Stimulated activated naive B cell treated with anti-CD40 and anti-IgM and Interleukin-4, amounts not matched to agents 10 μg/mL and 1 μg/mL and 100 μg/mL, for 72 hours (primary cell): ENCODE measurements around the gene RABGAP1.

Experiments used
- ATAC-seq, 2 donors: fragments of 150-1000 bp; cut with Tn5 transposase; replicated peaks; 2 replicates each; pipeline ENCODE4 v1.10.0; 2021; ENCODE audit warnings: moderate library complexity in 1 of 2
- DNase-seq: peaks from one replicate; pipeline ENCODE4 v3.0.0; 2021
- H3K27ac Mint-ChIP-seq: one replicate; pipeline ENCODE4 v1.8.0; 2022; ENCODE audit warnings: mild to moderate bottlenecking, mixed read lengths
- H3K27me3 Mint-ChIP-seq, 2 donors: one replicate each; pipeline ENCODE4 v1.8.0; 2022; ENCODE audit warnings: mixed read lengths in 2 of 2
- H3K36me3 Mint-ChIP-seq, 2 donors: one replicate each; pipeline ENCODE4 v1.8.0; 2022; ENCODE audit warnings: mixed read lengths in 2 of 2, mild to moderate bottlenecking in 1 of 2
- H3K4me1 Mint-ChIP-seq, 2 donors: one replicate each; pipeline ENCODE4 v1.8.0; 2022; ENCODE audit warnings: mixed read lengths in 2 of 2, mild to moderate bottlenecking in 1 of 2
- H3K4me3 Mint-ChIP-seq, 2 donors: one replicate each; pipeline ENCODE4 v1.8.0; 2022; ENCODE audit warnings: mild to moderate bottlenecking in 2 of 2, mixed read lengths in 2 of 2, moderate library complexity in 1 of 2
- H3K9me3 Mint-ChIP-seq, 2 donors: one replicate each; pipeline ENCODE4 v1.8.0; 2022; ENCODE audit warnings: mixed read lengths in 2 of 2, mild to moderate bottlenecking in 1 of 2

RABGAP1 gene

DNA sequence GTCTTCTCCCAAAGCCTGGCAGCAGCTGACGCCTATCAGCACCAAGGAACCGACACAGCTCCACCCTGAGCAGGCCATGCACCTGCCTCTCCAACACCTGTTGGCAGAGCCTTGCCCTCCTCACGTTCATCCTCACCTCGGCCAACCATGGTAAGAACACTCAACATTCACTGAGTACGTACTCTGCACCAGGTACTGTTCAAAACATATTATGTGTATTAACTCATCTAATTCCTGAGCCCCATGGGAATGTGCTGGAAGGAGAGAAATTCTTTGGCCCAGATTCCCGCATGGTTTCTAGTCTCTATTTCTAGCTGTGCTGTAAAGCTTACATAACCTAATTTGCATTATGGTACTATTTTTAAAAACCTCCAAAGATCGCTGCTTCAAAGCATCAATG, 178.7 kb downstream of the RABGAP1 start:
- Mint-ChIP-seq H3K27me3 (no peaks in the 10 kb centered on the region), H3K36me3 (peaks cover 36 to 51% of the 10 kb centered on the region in 2 donors), H3K27ac (peak overlapping the region; percentile 39), H3K4me1 (peaks cover 9 to 13% of the 10 kb centered on the region in 2 donors), H3K4me3 (peak overlapping the region in 1 of 2 donors; percentile 8), H3K9me3 (no peaks in the 10 kb centered on the region)
- ATAC-seq (no peak), DNase-seq (no peak)

DNA sequence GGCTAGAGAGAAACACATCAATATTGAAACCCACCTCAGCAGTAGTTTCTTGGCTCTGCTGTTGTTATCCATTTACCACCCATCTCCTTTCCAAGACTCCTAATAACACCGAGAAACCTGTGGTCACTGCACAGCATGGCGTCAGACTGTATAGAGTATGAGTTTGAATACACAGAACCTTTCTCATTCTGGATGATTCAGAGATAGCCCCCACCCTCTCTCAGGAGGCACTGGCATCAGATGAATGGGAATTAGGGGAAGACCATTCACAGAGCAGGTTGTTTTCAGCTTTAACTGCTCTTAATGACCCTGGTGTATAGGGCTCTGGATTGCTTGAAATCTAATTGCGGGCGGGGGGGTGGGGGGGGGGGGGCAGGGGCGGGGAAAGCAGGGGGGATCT, 179.3 kb downstream of the RABGAP1 start:
- H3K9me3 Mint-ChIP-seq, result no peaks in the 10 kb centered on the region
- ATAC-seq (no peak), DNase-seq (no peak)
- peaks cover 30 to 46% of the 10 kb centered on the region in 2 donors for H3K36me3 Mint-ChIP-seq
- no peaks in the 10 kb centered on the region for H3K27me3 Mint-ChIP-seq
- H3K4me3 Mint-ChIP-seq, result no peak overlapping the region
- H3K27ac Mint-ChIP-seq, result no peak overlapping the region
- H3K4me1 Mint-ChIP-seq, result peaks cover 9% of the 10 kb centered on the region in 2 donors

DNA sequence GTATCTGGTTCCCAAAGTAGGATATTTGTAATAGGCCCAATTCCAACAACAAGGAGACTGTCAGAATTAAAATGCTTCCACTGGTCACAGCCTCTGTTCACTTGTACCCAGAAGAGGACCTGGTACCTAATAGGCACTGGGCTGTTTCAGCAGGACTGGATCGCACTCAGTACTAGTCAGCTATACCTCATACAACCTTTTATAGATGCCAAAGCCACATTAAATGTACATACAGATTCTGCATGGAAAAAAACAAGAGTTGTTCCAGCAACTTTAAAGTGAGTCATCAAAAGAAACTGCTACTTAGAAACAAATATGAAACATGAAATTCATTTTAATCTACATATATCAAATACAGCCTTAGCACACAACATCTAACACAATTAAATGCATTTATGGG, 180.1 kb downstream of the RABGAP1 start:
- Mint-ChIP-seq H3K4me3 (no peak overlapping the region), H3K27me3 (no peaks in the 10 kb centered on the region), H3K4me1 (peaks cover 9% of the 10 kb centered on the region in 2 donors), H3K27ac (no peak overlapping the region), H3K36me3 (peaks cover 24 to 38% of the 10 kb centered on the region in 2 donors), H3K9me3 (no peaks in the 10 kb centered on the region)
- DNase-seq, result no peak
- ATAC-seq, result no peak

DNA sequence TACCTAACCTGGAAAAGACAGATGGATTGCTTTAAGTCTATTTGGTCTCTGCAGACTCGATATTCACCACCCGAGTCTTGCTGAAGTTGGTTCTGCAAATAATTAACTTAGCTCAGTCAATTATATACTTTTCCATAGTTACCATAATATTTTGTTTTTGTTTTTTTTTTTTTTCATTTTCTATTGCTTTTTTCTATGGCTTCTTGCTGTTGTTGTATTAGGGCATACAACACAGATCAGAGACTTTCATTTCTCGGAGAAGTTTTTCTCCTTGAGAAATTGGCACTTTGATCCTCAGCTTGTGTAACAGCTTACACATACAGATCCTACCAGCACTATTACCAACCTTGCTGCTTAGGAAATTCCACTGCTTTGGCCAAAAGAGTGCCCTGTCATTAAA, 180.6 kb downstream of the RABGAP1 start:
- DNase-seq (no peak), ATAC-seq (no peak)
- H3K27ac Mint-ChIP-seq, result no peak overlapping the region
- no peaks in the 10 kb centered on the region for H3K9me3 Mint-ChIP-seq
- no peak overlapping the region for H3K4me3 Mint-ChIP-seq
- H3K27me3 Mint-ChIP-seq, result no peaks in the 10 kb centered on the region
- peaks cover 24 to 38% of the 10 kb centered on the region in 2 donors for H3K36me3 Mint-ChIP-seq
- peaks cover 9 to 13% of the 10 kb centered on the region in 2 donors for H3K4me1 Mint-ChIP-seq

DNA sequence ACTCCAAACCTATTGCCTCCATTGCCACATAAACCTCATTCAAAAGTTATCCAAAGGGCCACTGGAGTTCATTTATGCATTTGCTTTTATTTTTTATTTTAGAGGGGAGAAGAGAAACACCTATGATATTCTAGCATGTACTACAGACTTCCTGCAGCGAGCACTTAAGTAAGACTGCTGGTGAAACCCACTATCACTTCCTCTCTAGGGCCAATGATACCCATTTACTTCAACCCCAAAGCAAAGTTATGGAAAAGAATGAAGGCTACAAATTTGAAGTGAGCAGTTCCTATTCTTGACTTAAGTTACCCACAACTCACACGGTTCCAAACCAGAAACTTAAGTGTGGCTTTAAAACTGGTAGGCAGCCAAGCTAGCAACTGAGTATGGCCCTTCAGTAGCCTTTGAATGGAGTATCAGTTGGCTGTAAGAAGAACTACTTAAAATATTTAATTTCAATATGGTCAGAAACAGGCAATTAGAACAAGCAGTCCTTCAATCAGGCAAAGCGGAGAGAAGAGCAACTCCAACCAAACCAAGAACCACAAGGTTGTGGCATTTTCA, 186.8 kb downstream of the RABGAP1 start:
- H3K27me3 Mint-ChIP-seq, result no peaks in the 10 kb centered on the region
- peaks cover 27 to 41% of the 10 kb centered on the region in 2 donors for H3K36me3 Mint-ChIP-seq
- no peaks in the 10 kb centered on the region for H3K9me3 Mint-ChIP-seq
- no peak overlapping the region for H3K4me3 Mint-ChIP-seq
- no peak for DNase-seq
- peak; percentile 31 to 65 for ATAC-seq
- no peak overlapping the region for H3K27ac Mint-ChIP-seq
- peaks cover 12 to 34% of the 10 kb centered on the region in 2 donors for H3K4me1 Mint-ChIP-seq

DNA sequence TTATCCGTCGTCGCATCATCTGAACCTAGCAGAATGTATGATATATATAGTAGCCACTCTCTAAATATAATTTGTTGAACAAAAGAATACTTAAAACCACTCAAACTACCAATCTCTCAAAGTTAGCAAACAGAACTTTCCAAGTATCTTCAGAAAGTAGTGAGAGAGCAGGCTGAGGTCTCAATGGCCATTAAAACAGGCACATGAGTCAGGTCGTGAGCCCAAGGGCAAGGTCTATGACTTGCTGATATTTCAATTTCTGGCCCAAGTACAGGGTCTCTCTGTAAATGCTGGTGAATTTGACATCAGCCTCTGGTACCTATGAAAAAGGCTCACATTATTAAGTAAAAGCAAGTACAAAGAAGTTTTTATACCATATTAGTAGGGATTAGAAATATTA, 187.8 kb downstream of the RABGAP1 start:
- no peak for DNase-seq
- H3K4me3 Mint-ChIP-seq, result no peak overlapping the region
- H3K27me3 Mint-ChIP-seq, result no peaks in the 10 kb centered on the region
- H3K4me1 Mint-ChIP-seq, result peaks cover 12 to 34% of the 10 kb centered on the region in 2 donors
- H3K27ac Mint-ChIP-seq, result no peak overlapping the region
- ATAC-seq, result no peak
- peaks cover 24 to 35% of the 10 kb centered on the region in 2 donors for H3K36me3 Mint-ChIP-seq
- H3K9me3 Mint-ChIP-seq, result no peaks in the 10 kb centered on the region

DNA sequence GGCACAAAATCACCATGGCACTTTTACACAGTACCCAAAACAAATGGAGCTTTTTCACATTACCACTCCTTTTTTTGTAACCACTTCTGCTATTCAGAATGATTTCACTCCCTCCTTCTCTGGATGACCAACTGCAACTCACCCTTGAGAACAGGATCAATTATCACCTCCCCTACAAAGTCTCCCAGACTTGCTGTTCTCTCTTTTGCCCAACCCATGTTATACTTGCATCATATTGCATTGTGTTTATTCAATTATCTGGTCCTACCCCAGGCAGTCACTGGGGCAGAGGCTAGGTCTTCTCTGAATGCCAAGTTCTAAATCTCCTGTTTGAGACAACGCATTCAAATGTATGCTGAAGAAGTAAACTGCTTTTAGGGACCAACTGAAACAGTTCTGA, 188.6 kb downstream of the RABGAP1 start:
- Mint-ChIP-seq H3K27me3 (no peaks in the 10 kb centered on the region), H3K36me3 (peaks cover 19 to 31% of the 10 kb centered on the region in 2 donors), H3K4me1 (peaks cover 8 to 25% of the 10 kb centered on the region in 2 donors), H3K9me3 (no peaks in the 10 kb centered on the region), H3K27ac (peak overlapping the region; percentile 9), H3K4me3 (no peak overlapping the region)
- ATAC-seq (peak; percentile 42 to 53), DNase-seq (no peak)

DNA sequence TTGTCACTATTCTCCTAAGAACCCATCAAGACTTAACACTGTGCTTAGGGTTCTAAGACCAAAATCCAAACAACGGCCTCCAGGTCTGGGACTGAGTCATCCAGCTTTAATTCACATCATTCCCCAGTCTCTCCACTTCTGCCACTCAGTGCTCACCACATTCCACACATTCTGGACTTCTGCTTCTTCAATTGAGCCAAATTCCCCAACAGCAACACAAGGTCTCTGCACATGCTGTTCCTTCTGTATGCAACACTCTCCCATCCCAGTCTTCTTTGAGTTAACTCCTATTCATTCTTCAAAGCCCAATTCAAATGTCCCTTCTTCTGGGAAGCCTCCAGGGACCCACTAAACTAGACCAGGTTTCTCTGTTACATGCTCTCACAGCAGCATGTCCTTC, 190.4 kb downstream of the RABGAP1 start:
- Mint-ChIP-seq H3K36me3 (peaks cover 15 to 26% of the 10 kb centered on the region in 2 donors), H3K4me1 (peaks cover 7 to 22% of the 10 kb centered on the region in 2 donors), H3K27me3 (no peaks in the 10 kb centered on the region), H3K27ac (no peak overlapping the region), H3K9me3 (no peaks in the 10 kb centered on the region), H3K4me3 (no peak overlapping the region)
- no peak for DNase-seq
- no peak for ATAC-seq

DNA sequence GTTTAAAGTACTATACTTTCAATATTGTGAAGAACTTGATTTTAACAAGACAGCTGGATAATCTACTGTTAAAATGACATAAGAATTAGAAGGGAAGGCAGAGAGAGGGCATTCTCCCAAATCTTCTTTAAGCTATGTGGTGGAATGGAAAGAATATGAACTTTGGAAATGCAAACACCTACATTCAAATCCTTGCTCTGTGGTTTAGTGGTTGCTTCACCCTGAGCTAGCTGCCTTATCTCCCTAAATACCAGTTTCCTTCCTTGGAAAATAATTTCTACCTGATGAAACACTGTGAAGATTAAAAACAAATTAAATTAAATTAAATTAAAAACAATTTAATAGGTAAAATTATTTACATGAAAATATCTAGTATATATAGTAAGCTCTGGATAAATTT, 191.2 kb downstream of the RABGAP1 start:
- H3K4me3 Mint-ChIP-seq, result no peak overlapping the region
- H3K27ac Mint-ChIP-seq, result no peak overlapping the region
- peaks cover 9 to 16% of the 10 kb centered on the region in 2 donors for H3K4me1 Mint-ChIP-seq
- ATAC-seq (no peak), DNase-seq (no peak)
- no peaks in the 10 kb centered on the region for H3K9me3 Mint-ChIP-seq
- peaks cover 17 to 24% of the 10 kb centered on the region in 2 donors for H3K36me3 Mint-ChIP-seq
- no peaks in the 10 kb centered on the region for H3K27me3 Mint-ChIP-seq

DNA sequence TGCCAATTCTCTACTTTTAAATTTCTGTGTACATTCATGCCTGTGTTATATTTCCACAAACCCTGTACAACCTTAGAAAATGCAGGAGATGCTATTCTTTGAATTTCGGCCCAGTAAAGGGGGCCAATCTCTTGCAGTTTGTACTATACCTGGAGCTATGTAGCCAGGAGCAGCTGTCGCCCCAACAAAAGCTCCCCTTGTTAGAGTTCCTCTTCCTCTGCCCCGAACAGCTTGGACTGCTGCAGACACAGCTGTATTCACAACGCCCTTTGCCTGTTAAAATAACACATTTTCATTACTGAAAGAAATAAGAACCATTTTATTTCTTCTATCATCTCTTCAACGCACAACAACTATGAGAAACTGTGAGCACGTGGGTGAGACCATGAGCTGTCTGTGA, 191.9 kb downstream of the RABGAP1 start:
- H3K27me3 Mint-ChIP-seq, result no peaks in the 10 kb centered on the region
- H3K36me3 Mint-ChIP-seq, result peaks cover 18 to 21% of the 10 kb centered on the region in 2 donors
- H3K27ac Mint-ChIP-seq, result no peak overlapping the region
- no peak overlapping the region for H3K4me3 Mint-ChIP-seq
- DNase-seq, result no peak
- no peaks in the 10 kb centered on the region for H3K9me3 Mint-ChIP-seq
- no peak for ATAC-seq
- H3K4me1 Mint-ChIP-seq, result peaks cover 9 to 10% of the 10 kb centered on the region in 2 donors

DNA sequence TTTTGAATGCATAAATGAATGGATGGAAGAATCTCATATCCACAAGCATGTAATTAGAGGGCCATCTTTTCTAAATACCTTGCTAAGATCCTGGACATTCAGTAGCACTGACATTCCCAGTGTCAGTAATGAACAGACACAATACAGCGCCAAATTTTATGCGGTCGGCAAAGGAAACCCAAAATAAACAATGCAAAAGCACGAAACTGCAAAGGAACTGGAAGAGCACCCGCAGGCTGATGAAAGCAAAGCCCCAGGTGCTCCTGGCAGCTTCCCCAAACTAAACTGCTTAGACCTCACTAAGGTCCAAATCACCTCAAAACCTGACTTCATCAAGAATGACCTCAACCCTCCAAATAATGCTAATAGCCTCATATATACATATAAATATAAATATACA, 194.6 kb downstream of the RABGAP1 start:
- Mint-ChIP-seq H3K4me3 (no peak overlapping the region), H3K9me3 (no peaks in the 10 kb centered on the region), H3K4me1 (peaks cover 5 to 8% of the 10 kb centered on the region in 2 donors), H3K27ac (no peak overlapping the region), H3K36me3 (peaks cover 11 to 16% of the 10 kb centered on the region in 2 donors), H3K27me3 (no peaks in the 10 kb centered on the region)
- no peak for ATAC-seq
- DNase-seq, result no peak

DNA sequence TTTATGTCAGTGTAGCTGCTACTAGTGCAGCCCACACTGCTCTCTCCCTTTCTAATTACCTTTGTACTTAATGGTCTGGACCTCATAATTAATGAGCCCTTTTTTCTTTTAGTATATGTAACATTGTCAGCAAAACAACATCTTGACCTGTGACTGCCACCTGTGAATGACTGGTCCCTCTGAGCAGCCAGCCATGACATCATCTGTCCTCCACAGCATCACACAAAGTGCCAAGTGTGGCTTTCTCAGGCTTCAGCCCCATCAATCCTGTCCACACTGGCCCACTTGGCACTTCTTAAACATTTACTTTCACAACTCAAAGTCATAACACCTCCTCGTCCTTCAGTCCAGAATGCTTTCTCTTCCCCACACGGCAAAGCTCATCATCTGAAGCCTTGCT, 197.3 kb downstream of the RABGAP1 start:
- H3K27me3 Mint-ChIP-seq, result no peaks in the 10 kb centered on the region
- peaks cover 14 to 18% of the 10 kb centered on the region in 2 donors for H3K4me1 Mint-ChIP-seq
- no peak for ATAC-seq
- peaks cover 24 to 37% of the 10 kb centered on the region in 2 donors for H3K36me3 Mint-ChIP-seq
- H3K4me3 Mint-ChIP-seq, result no peak overlapping the region
- no peak for DNase-seq
- H3K27ac Mint-ChIP-seq, result peak overlapping the region; percentile 68
- no peaks in the 10 kb centered on the region for H3K9me3 Mint-ChIP-seq

DNA sequence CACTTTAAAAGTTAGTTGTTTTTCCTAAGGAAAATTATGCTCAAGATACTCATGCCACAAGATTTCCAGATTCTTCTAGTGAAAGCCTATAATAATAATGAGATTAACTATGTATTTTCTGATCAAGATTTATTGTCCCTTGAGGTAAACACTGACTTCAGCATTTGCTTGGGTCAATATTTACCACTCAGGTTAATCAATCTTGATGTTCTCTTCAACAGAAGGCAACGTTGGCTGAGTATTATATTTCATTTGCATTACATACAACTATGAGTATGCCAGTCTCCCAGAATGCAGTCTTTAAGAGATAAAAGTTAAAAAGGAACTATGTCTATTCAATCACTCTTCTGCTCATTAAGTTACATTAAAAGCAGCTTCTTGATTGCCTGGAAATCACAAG, 208.2 kb downstream of the RABGAP1 start:
- DNase-seq, result no peak
- H3K27ac Mint-ChIP-seq, result no peak overlapping the region
- H3K9me3 Mint-ChIP-seq, result peaks cover 1 to 4% of the 10 kb centered on the region in 2 donors
- ATAC-seq, result no peak
- H3K4me3 Mint-ChIP-seq, result no peak overlapping the region
- peaks cover 0 to 9% of the 10 kb centered on the region in 2 donors for H3K4me1 Mint-ChIP-seq
- peaks cover 27 to 38% of the 10 kb centered on the region in 2 donors for H3K36me3 Mint-ChIP-seq
- no peaks in the 10 kb centered on the region for H3K27me3 Mint-ChIP-seq

DNA sequence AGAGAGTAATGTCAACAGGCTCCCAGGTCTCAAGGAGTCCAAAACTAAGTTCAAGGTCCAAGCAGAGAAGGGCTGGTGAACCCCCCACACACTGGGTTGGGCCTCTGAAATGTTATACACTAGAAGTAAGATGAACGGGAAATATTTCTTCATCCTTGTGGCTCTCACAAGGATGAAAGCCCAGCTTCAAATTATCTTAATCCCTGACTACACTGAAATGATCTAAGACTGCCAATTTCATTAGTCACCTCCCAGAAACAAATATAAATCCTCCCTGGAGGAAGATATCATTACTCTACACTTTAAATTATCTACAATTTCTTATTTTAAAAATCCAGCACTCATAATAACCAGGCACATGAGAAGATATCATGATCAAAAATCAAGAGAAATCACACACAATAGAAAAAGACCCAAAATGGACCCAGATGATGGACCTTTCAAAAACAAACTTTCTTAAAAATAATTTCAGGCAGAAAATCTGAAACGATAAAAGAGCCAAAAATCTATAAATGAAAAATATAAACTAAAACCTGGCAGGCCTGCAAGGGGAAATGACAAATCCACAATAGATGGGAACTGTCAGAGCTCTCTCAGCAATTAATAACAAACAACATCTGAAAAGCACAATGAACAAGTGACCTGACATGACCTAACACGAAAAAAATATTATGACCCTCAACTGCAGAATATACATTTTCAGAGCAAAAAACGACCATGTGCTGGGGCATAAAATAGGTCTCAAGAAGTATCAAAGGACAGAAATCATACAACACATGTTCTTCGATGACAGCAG, 210.1 kb downstream of the RABGAP1 start:
- no peak for DNase-seq
- Mint-ChIP-seq H3K4me3 (no peak overlapping the region), H3K27me3 (no peaks in the 10 kb centered on the region), H3K36me3 (peaks cover 16 to 28% of the 10 kb centered on the region in 2 donors), H3K9me3 (peaks cover 1 to 4% of the 10 kb centered on the region in 2 donors), H3K27ac (no peak overlapping the region), H3K4me1 (no peaks in the 10 kb centered on the region)
- no peak for ATAC-seq
